Measurements from ENCODE around the gene ZNF730.

DNA sequence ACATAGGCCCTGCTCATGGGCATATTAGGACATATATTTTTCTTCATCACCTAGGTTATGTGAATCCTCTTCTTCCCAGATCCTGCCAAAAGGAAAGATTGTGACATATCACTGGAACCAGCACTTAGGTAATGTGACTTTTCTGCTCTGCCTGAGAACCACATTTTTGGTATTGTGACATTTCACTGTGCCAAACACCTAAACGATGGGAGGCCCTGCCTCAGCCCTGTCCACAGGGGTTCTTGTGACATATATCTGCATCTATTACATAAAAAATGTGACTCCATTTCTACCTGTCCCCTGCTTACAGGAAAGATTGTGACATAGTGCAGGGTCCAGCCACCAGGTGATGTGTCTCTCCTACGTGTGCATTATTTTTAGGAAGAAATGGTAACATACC is 18.5 kb upstream of the ZNF730 start:
- TF ChIP-seq NCOR1 (IDR thresholded peaks at IDR 0.05): no peak
- TF ChIP-seq CBX5 (IDR thresholded peaks at IDR 0.05; ENCODE audit: borderline replicate concordance, low read depth): no peak
- TF ChIP-seq, protein P1, sequence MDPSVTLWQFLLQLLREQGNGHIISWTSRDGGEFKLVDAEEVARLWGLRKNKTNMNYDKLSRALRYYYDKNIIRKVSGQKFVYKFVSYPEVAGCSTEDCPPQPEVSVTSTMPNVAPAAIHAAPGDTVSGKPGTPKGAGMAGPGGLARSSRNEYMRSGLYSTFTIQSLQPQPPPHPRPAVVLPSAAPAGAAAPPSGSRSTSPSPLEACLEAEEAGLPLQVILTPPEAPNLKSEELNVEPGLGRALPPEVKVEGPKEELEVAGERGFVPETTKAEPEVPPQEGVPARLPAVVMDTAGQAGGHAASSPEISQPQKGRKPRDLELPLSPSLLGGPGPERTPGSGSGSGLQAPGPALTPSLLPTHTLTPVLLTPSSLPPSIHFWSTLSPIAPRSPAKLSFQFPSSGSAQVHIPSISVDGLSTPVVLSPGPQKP (CRISPR knock-in tag; IDR thresholded peaks at IDR 0.05): no peak
- no peak for TF ChIP-seq ZBTB7A (IDR thresholded peaks at IDR 0.05; ENCODE audit: borderline replicate concordance, control insufficient read depth, low read depth, low read length)
- TF ChIP-seq, protein P2, sequence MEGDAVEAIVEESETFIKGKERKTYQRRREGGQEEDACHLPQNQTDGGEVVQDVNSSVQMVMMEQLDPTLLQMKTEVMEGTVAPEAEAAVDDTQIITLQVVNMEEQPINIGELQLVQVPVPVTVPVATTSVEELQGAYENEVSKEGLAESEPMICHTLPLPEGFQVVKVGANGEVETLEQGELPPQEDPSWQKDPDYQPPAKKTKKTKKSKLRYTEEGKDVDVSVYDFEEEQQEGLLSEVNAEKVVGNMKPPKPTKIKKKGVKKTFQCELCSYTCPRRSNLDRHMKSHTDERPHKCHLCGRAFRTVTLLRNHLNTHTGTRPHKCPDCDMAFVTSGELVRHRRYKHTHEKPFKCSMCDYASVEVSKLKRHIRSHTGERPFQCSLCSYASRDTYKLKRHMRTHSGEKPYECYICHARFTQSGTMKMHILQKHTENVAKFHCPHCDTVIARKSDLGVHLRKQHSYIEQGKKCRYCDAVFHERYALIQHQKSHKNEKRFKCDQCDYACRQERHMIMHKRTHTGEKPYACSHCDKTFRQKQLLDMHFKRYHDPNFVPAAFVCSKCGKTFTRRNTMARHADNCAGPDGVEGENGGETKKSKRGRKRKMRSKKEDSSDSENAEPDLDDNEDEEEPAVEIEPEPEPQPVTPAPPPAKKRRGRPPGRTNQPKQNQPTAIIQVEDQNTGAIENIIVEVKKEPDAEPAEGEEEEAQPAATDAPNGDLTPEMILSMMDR (IDR thresholded peaks at IDR 0.05 in 2 of 3, conservative IDR thresholded peaks at IDR 0.05 in 1 of 3; ENCODE audit: insufficient read depth in 2 of 3, low read depth in 1 of 3, low read length in 3 of 3): no peak
- no peak for TF ChIP-seq RNF2 (IDR thresholded peaks at IDR 0.05)
- TF ChIP-seq, protein P3, sequence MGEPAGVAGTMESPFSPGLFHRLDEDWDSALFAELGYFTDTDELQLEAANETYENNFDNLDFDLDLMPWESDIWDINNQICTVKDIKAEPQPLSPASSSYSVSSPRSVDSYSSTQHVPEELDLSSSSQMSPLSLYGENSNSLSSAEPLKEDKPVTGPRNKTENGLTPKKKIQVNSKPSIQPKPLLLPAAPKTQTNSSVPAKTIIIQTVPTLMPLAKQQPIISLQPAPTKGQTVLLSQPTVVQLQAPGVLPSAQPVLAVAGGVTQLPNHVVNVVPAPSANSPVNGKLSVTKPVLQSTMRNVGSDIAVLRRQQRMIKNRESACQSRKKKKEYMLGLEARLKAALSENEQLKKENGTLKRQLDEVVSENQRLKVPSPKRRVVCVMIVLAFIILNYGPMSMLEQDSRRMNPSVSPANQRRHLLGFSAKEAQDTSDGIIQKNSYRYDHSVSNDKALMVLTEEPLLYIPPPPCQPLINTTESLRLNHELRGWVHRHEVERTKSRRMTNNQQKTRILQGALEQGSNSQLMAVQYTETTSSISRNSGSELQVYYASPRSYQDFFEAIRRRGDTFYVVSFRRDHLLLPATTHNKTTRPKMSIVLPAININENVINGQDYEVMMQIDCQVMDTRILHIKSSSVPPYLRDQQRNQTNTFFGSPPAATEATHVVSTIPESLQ (CRISPR knock-in tag; IDR thresholded peaks at IDR 0.05): no peak
- TF ChIP-seq BRF1 (IDR thresholded peaks at IDR 0.05; ENCODE audit: borderline replicate concordance, extremely low read depth, insufficient read length): no peak
- TF ChIP-seq ZNF282 (CRISPR knock-in tag; IDR thresholded peaks at IDR 0.05): no peak
- TF ChIP-seq KAT7 (CRISPR knock-in tag; IDR thresholded peaks at IDR 0.05; ENCODE audit: borderline replicate concordance): no peak
- no peak for TF ChIP-seq HIVEP1 (CRISPR knock-in tag; IDR thresholded peaks at IDR 0.05)
- TF ChIP-seq JUN (IDR thresholded peaks at IDR 0.05; ENCODE audit: borderline replicate concordance, low read depth, low read length): no peak
- TF ChIP-seq JUN (CRISPR knock-in tag; IDR thresholded peaks at IDR 0.05; ENCODE audit: borderline replicate concordance): no peak
- no peak for TF ChIP-seq MYC (IDR thresholded peaks at IDR 0.05; ENCODE audit: low read depth, low read length)
- no peak for TF ChIP-seq MYC (CRISPR knock-in tag; IDR thresholded peaks at IDR 0.05; ENCODE audit: borderline replicate concordance, low read depth)
- TF ChIP-seq ZNF121 (CRISPR knock-in tag; conservative IDR thresholded peaks at IDR 0.05): no peak
